ENCODE data around the gene DIAPH2. TPM values are rescaled to one million over a fixed set of nuclear protein-coding genes. Genes with fewer than 3 reads are reported as not detected.

The DIAPH2 gene
- total and polyA plus RNA-seq, 12 donors = 1.8 to 13.6 (median 10.1) TPM

DNA sequence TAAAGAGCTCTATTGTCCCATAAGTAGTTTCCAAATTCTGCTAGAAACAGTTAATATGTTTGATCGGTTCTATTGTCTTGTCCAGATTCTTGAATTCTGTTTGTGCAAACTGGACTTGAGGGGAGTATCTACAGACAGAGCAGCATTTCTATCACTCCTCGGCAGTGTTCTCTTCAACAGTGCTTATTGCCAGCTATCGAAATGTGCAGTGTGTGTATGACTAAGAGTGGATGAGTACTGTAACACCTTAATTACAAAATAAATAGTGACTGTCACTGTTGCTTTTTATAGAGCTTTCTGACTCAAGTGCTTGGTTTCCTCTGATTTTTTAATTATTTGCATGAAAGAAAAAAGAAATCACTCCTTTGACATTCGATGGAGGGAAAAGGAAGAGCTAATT is 473.6 kb downstream of the DIAPH2 start:
- intact Hi-C loops (cut with DNase I) = no loop called here
- no peak for ATAC-seq

GRCh38 chrX:97159916-97160800 is 475.5 kb downstream of the DIAPH2 start:
- peaks cover 0 to 2% (median 0%) of the 10 kb centered on the region in 9 donors for H3K4me1 ChIP-seq
- TF ChIP-seq, protein P1, sequence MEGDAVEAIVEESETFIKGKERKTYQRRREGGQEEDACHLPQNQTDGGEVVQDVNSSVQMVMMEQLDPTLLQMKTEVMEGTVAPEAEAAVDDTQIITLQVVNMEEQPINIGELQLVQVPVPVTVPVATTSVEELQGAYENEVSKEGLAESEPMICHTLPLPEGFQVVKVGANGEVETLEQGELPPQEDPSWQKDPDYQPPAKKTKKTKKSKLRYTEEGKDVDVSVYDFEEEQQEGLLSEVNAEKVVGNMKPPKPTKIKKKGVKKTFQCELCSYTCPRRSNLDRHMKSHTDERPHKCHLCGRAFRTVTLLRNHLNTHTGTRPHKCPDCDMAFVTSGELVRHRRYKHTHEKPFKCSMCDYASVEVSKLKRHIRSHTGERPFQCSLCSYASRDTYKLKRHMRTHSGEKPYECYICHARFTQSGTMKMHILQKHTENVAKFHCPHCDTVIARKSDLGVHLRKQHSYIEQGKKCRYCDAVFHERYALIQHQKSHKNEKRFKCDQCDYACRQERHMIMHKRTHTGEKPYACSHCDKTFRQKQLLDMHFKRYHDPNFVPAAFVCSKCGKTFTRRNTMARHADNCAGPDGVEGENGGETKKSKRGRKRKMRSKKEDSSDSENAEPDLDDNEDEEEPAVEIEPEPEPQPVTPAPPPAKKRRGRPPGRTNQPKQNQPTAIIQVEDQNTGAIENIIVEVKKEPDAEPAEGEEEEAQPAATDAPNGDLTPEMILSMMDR (IDR thresholded peaks at IDR 0.05) = no peak
- WGBS, 2 donors = 47 to 49% methylated on average over 7 of the region's 7 CpGs
- no peak overlapping the region for H3K27ac ChIP-seq
- H3K36me3 ChIP-seq = no peaks in the 10 kb centered on the region
- ATAC-seq (no peak), DNase-seq (no peak)
- intact Hi-C loops (cut with DNase I) = no loop called here
- H3K4me3 ChIP-seq = no peak overlapping the region
- no peaks in the 10 kb centered on the region for H3K9me3 ChIP-seq
- peaks cover 0 to 9% (median 0%) of the 10 kb centered on the region in 7 donors for H3K27me3 ChIP-seq

More for the DNA sequence above, 473.6 kb downstream of the DIAPH2 start:
- TF ChIP-seq, protein P1 (IDR thresholded peaks at IDR 0.05) = no peak
- WGBS, 2 donors = 75 to 81% methylated on average over 4 of the region's 4 CpGs
- Histone ChIP-seq H3K27me3 (peaks cover 0 to 9% (median 0%) of the 10 kb centered on the region in 7 donors), H3K36me3 (no peaks in the 10 kb centered on the region), H3K9me3 (no peaks in the 10 kb centered on the region), H3K27ac (no peak overlapping the region), H3K4me3 (no peak overlapping the region), H3K4me1 (peaks cover 0 to 2% (median 0%) of the 10 kb centered on the region in 9 donors)
- DNase-seq = no peak

- 57 to 72% methylated on average over 1 of the region's 1 CpG for WGBS, 2 donors
- H3K9me3 ChIP-seq = no peaks in the 10 kb centered on the region
- DNase-seq (no peak), ATAC-seq (no peak)
- H3K27ac ChIP-seq = no peak overlapping the region
- no peaks in the 10 kb centered on the region for H3K4me1 ChIP-seq
- intact Hi-C loops (cut with DNase I) = no loop called here
- no peak overlapping the region for H3K4me3 ChIP-seq
- no peaks in the 10 kb centered on the region for H3K36me3 ChIP-seq
- TF ChIP-seq, protein P1 (IDR thresholded peaks at IDR 0.05) = no peak
- peaks cover 0 to 9% (median 0%) of the 10 kb centered on the region in 7 donors for H3K27me3 ChIP-seq
These were observed 482.7 kb downstream of the DIAPH2 start for GRCh38 chrX:97167333-97167732.

DNA sequence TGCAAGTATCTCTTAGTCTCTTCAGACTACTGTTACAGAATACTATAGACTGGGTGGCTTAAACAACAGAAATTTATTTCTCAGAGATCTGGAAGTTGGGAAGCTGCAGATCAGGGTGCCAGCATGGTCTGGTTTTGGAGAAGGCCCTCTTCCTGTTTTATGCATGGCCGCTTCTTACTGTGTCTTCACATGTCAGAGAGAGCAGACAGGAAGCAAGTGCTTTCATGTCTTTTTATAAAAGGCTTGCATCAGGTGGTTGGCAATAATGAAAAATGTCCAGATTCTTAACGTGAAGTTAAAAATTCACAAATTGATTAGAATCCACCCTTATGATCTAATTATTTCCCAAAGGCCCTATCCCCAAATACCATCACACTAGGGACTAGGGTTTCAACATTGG is 484.0 kb downstream of the DIAPH2 start:
- Histone ChIP-seq H3K4me3 (no peak overlapping the region), H3K4me1 (no peaks in the 10 kb centered on the region), H3K27ac (no peak overlapping the region), H3K36me3 (no peaks in the 10 kb centered on the region), H3K9me3 (no peaks in the 10 kb centered on the region), H3K27me3 (peaks cover 0 to 9% (median 0%) of the 10 kb centered on the region in 7 donors)
- DNase-seq (no peak), ATAC-seq (no peak)
- 86 to 97% methylated on average over 2 of the region's 2 CpGs for WGBS, 2 donors
- TF ChIP-seq, protein P1 (IDR thresholded peaks at IDR 0.05) = no peak
- intact Hi-C loops (cut with DNase I) = no loop called here

All from heart right ventricle (tissue), 16 donors.